ELF-1 (cell line): Measurements from ENCODE around the gene MTRF1L.

ENCODE experiments used
- DNase-seq: peaks from one replicate; pipeline ENCODE4 v3.0.0-alpha.2; 2016; ENCODE audit warnings: low read depth, low spot score

MTRF1L gene

GRCh38 chr6:153002613-153003365 is at the start of gene MTRF1L:
MTRF1L (minus strand) TSS chr6:153002709; CDS start chr6:153002685, 24 bp downstream.
- peak; percentile 99 for DNase-seq

GRCh38 chr6:153051801-153052200 is 49.3 kb upstream of the MTRF1L start:
- DNase-seq = no peak

GRCh38 chr6:153048631-153049030 is 46.1 kb upstream of the MTRF1L start:
- no peak for DNase-seq

- no peak for DNase-seq
Observed at GRCh38 chr6:153047386-153047785, 44.9 kb upstream of the MTRF1L start.

- no peak for DNase-seq
Observed at GRCh38 chr6:153045271-153045670, 42.8 kb upstream of the MTRF1L start.

GRCh38 chr6:153044295-153044694 is 41.8 kb upstream of the MTRF1L start:
- DNase-seq = no peak

GRCh38 chr6:153043719-153044118 is 41.2 kb upstream of the MTRF1L start:
- DNase-seq = no peak

- no peak for DNase-seq
Observed at GRCh38 chr6:153038378-153039057, 36.0 kb upstream of the MTRF1L start.

GRCh38 chr6:153034139-153034538 is 31.6 kb upstream of the MTRF1L start:
- DNase-seq = no peak

- no peak for DNase-seq
Observed at GRCh38 chr6:153032255-153032882, 29.9 kb upstream of the MTRF1L start.

GRCh38 chr6:153031335-153031955 is 28.9 kb upstream of the MTRF1L start:
- no peak for DNase-seq

GRCh38 chr6:153028963-153029362 is 26.5 kb upstream of the MTRF1L start:
- no peak for DNase-seq

- no peak for DNase-seq
Observed at GRCh38 chr6:153028286-153028685, 25.8 kb upstream of the MTRF1L start.

GRCh38 chr6:153027480-153027879 is 25.0 kb upstream of the MTRF1L start:
- DNase-seq = no peak

- DNase-seq = no peak
Observed at GRCh38 chr6:153024709-153025017, 22.2 kb upstream of the MTRF1L start.

GRCh38 chr6:153023977-153024708 is 21.6 kb upstream of the MTRF1L start:
- peak; percentile 58 for DNase-seq

- no peak for DNase-seq
Observed at GRCh38 chr6:153018355-153018754, 15.8 kb upstream of the MTRF1L start.

GRCh38 chr6:153016846-153017245 is 14.3 kb upstream of the MTRF1L start:
- peak; percentile 52 for DNase-seq

- DNase-seq = no peak
Observed at GRCh38 chr6:153015094-153015640, 12.7 kb upstream of the MTRF1L start.

- DNase-seq = no peak
Observed at GRCh38 chr6:153013438-153013837, 10.9 kb upstream of the MTRF1L start.

GRCh38 chr6:153012856-153013255 is 10.3 kb upstream of the MTRF1L start:
- DNase-seq = no peak

GRCh38 chr6:153003366-153003690 is 819 bp upstream of the MTRF1L start:
- DNase-seq = no peak
